ENCODE data around the gene MYO18A.

- no peak for TF ChIP-seq EZH2 (IDR thresholded peaks at IDR 0.05; ENCODE audit: low read length)
- TF ChIP-seq, protein P1, sequence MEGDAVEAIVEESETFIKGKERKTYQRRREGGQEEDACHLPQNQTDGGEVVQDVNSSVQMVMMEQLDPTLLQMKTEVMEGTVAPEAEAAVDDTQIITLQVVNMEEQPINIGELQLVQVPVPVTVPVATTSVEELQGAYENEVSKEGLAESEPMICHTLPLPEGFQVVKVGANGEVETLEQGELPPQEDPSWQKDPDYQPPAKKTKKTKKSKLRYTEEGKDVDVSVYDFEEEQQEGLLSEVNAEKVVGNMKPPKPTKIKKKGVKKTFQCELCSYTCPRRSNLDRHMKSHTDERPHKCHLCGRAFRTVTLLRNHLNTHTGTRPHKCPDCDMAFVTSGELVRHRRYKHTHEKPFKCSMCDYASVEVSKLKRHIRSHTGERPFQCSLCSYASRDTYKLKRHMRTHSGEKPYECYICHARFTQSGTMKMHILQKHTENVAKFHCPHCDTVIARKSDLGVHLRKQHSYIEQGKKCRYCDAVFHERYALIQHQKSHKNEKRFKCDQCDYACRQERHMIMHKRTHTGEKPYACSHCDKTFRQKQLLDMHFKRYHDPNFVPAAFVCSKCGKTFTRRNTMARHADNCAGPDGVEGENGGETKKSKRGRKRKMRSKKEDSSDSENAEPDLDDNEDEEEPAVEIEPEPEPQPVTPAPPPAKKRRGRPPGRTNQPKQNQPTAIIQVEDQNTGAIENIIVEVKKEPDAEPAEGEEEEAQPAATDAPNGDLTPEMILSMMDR (optimal IDR thresholded peaks at IDR 0.05 in 1 of 3, IDR thresholded peaks at IDR 0.05 in 1 of 3, conservative IDR thresholded peaks at IDR 0.05 in 1 of 3; ENCODE audit: extremely low read depth in 1 of 3, insufficient read depth in 2 of 3, low read length in 3 of 3), result no peak
These were observed 90.1 kb downstream of the MYO18A start for GRCh38 chr17:29090108-29090507.

Measured in keratinocyte (primary cell).